Lower leg skin (tissue), 3 donors: ENCODE measurements around the gene C19orf81.

Experiments used
- POLR2A ChIP-seq, 2 donors: fragments of 450-650 bp; IDR thresholded peaks; one replicate each; pipeline ENCODE4 v1.6.1; 2016 to 2017; ENCODE audit warnings: antibody characterized with exemption in 2 of 2, mild to moderate bottlenecking in 1 of 2, moderate library complexity in 1 of 2
- TF ChIP-seq, protein P1 (sequence below), 3 donors: fragments of 450-650 bp; IDR thresholded peaks; one replicate each; pipeline ENCODE4 v1.5.1; 2016; ENCODE audit warnings: antibody characterized with exemption in 3 of 3, mild to moderate bottlenecking in 3 of 3, moderate library complexity in 2 of 3

DNA sequence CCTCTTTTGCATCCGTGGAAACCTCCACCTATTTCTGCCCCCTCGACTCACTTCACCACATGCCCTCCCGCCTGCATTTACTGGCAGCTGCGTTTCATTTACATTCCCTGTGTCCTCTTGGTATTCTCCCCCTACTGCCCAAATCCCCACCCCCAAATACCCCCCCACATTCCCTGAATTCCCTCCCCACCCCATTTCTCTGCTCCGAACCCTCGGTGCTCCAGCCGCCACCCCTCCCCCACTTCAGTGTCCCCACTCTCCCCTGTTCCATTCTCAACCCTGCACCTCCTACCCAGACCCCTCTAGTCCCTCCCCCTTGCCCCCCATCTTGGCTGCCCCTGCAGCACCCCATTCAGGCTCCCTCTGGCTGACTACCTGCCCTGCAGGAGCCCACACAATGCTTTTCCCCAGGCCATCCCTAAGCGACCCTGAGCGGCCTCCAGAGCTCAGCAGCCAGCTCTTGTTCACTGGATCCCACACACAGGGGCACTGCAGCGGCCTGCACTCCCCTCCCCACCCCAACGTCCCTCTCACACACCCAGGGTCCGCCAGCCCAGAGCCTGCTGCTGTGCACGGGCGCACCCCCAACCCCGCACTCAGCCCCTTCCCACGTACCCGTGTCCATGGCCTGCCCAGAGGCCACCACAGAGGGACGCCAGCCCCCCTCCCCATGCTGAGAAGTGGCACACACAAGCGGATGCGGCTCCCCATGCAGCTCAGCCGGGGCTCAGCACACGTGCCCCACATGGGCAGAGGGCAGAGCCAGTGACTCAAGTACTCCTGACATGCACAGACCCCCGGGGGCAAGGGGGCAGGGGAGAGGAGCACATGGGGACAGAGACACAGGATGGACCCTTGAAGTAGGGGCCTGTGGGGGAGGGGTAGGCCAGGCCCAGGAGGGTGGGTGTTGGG is 44.1 kb downstream of the C19orf81 start:
- TF ChIP-seq, protein P1, sequence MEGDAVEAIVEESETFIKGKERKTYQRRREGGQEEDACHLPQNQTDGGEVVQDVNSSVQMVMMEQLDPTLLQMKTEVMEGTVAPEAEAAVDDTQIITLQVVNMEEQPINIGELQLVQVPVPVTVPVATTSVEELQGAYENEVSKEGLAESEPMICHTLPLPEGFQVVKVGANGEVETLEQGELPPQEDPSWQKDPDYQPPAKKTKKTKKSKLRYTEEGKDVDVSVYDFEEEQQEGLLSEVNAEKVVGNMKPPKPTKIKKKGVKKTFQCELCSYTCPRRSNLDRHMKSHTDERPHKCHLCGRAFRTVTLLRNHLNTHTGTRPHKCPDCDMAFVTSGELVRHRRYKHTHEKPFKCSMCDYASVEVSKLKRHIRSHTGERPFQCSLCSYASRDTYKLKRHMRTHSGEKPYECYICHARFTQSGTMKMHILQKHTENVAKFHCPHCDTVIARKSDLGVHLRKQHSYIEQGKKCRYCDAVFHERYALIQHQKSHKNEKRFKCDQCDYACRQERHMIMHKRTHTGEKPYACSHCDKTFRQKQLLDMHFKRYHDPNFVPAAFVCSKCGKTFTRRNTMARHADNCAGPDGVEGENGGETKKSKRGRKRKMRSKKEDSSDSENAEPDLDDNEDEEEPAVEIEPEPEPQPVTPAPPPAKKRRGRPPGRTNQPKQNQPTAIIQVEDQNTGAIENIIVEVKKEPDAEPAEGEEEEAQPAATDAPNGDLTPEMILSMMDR (IDR thresholded peaks at IDR 0.05) = no peak
- no peak for TF ChIP-seq POLR2A (IDR thresholded peaks at IDR 0.05)
